GM12892 (cell line): ENCODE data around the gene ARHGAP26.

Experiments
- DNase-seq: peaks from one replicate; pipeline ENCODE4 v3.0.0; 2011; ENCODE audit not compliant: insufficient read length
- FAIRE-seq: peaks from 2 replicates; lab custom pipeline; 2011; peaks lifted over from hg19 to GRCh38; lab: Jason Lieb, UNC
- POLR2A ChIP-seq: IDR thresholded peaks from 2 replicates; pipeline ENCODE4 v1.6.1; 2011; ENCODE audit warnings: low read depth, low read length, control low read depth
- POLR2AphosphoS5 ChIP-seq: IDR thresholded peaks from 2 replicates; pipeline ENCODE4 v1.6.1; 2011; ENCODE audit warnings: low read depth, low read length, control low read depth
- TAF1 ChIP-seq: IDR thresholded peaks from 2 replicates; pipeline ENCODE4 v1.6.1; 2011; ENCODE audit warnings: low read depth, mild to moderate bottlenecking, control low read depth, low read length, borderline replicate concordance

The ARHGAP26 gene

GRCh38 chr5:143134269-143134668 is 364.1 kb downstream of the ARHGAP26 start:
- FAIRE-seq (no peak), DNase-seq (no peak)
- TF ChIP-seq POLR2AphosphoS5, result no peak
- no peak for TF ChIP-seq POLR2A
- TF ChIP-seq TAF1, result no peak

- FAIRE-seq (peak; percentile 84), DNase-seq (no peak)
- TF ChIP-seq POLR2A (no peak), POLR2AphosphoS5 (no peak), TAF1 (no peak)
Measured at GRCh38 chr5:143134900-143135299, 364.7 kb downstream of the ARHGAP26 start.

- DNase-seq (no peak), FAIRE-seq (no peak)
- TF ChIP-seq POLR2A (no peak), POLR2AphosphoS5 (no peak), TAF1 (no peak)
Measured at GRCh38 chr5:143135832-143136551, 365.8 kb downstream of the ARHGAP26 start.

- TF ChIP-seq POLR2A (no peak), POLR2AphosphoS5 (no peak), TAF1 (no peak)
- FAIRE-seq (no peak), DNase-seq (no peak)
Measured at GRCh38 chr5:143138839-143139238, 368.7 kb downstream of the ARHGAP26 start.

GRCh38 chr5:143139585-143139984 is 369.4 kb downstream of the ARHGAP26 start:
- TF ChIP-seq POLR2AphosphoS5, result no peak
- TF ChIP-seq TAF1, result no peak
- no peak for TF ChIP-seq POLR2A
- no peak for FAIRE-seq

GRCh38 chr5:143140492-143141203 is 370.5 kb downstream of the ARHGAP26 start:
- no peak for TF ChIP-seq POLR2AphosphoS5
- TF ChIP-seq TAF1, result no peak
- no peak for TF ChIP-seq POLR2A
- DNase-seq, result no peak
- FAIRE-seq, result no peak

More at GRCh38 chr5:143139585-143139984, 369.4 kb downstream of the ARHGAP26 start:
- DNase-seq, result no peak

GRCh38 chr5:143141652-143142051 is 371.5 kb downstream of the ARHGAP26 start:
- TF ChIP-seq POLR2AphosphoS5 (no peak), TAF1 (no peak), POLR2A (no peak)
- no peak for DNase-seq
- FAIRE-seq, result no peak

GRCh38 chr5:143142596-143143435 is 372.6 kb downstream of the ARHGAP26 start:
- no peak for TF ChIP-seq TAF1
- TF ChIP-seq POLR2AphosphoS5, result no peak
- TF ChIP-seq POLR2A, result no peak
- DNase-seq (no peak), FAIRE-seq (no peak)

GRCh38 chr5:143143973-143144372 is 373.8 kb downstream of the ARHGAP26 start:
- TF ChIP-seq TAF1 (no peak), POLR2AphosphoS5 (no peak), POLR2A (no peak)
- DNase-seq, result no peak
- FAIRE-seq, result no peak

GRCh38 chr5:143145243-143146160 is 375.3 kb downstream of the ARHGAP26 start:
- TF ChIP-seq TAF1 (no peak), POLR2AphosphoS5 (no peak), POLR2A (no peak)
- FAIRE-seq, result no peak

GRCh38 chr5:143146161-143146560 is 376.0 kb downstream of the ARHGAP26 start:
- DNase-seq, result no peak
- FAIRE-seq, result no peak
- TF ChIP-seq POLR2AphosphoS5, result no peak

More at GRCh38 chr5:143145243-143146160, 375.3 kb downstream of the ARHGAP26 start:
- DNase-seq, result no peak
